C1 segment of cervical spinal cord (tissue), 14 donors: ENCODE measurements around the gene PALD1.

Experiments used
- DNase-seq, 14 donors: peaks; one replicate each; lab custom pipeline; 2025; lab: John Stamatoyannopoulos, UW

PALD1 gene

DNA sequence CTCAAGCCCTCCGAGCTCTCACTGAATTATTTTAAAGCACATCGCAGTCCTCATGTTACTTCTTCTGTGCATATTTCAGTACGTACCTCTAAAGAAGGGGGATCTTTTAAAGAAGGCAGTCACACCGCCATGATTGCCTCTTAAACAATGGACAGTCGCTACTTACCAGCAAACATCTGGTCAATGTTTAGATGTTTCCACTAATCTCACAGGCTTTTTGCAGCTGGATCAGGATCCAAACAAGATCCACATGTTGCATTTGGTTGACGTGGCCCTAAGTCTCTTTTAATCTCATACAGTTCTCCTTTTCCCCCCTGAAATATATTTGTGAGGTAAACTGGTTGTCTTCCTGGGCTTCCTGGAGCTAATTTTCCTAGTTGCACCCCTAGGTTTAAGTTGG lies 74.0 kb downstream of the PALD1 start:
- no peak for DNase-seq

- DNase-seq, result no peak
Observed at GRCh38 chr10:70555371-70555770, 76.8 kb downstream of the PALD1 start.

GRCh38 chr10:70557086-70557845 lies 78.7 kb downstream of the PALD1 start:
- DNase-seq, result no peak

DNA sequence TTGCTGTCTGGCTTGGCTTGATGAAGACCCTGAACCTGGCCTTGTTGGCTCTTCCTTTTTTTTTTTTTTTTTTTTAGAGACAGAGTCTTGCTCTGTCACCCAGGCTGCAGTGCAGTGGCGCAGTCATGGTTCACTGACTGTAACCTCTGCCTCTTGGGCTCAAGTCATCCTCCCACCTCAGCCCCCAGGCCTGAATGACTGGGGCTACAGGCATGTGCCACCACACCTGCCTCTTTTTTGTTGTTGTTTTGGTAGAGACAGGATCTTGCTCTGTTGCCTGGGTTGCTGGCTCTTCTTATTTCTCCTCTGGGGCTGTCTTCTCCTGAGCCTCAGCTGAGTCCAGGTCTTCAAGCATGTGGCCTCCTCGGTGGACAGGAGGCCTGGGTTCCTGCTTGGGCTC lies 79.3 kb downstream of the PALD1 start:
- DNase-seq, result no peak

DNA sequence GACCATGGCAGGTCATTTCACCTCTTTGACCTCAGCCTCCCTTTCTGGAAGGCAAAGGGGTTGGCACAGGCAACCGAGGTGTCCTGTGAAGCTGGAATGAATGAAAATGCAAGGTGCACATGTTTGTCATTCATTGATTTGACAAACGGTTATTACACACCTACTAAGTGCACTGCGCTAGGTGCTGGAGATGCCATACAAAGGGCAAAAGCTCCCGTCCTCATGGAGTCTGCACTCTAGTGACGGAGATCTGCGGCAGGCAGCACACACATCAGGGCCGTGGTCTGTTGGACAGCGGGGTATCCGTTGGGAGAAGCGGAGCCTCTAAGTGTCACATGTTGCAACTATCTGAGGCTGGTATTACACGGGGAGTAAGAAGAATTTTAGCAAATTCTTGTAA lies 79.7 kb downstream of the PALD1 start:
- DNase-seq, result no peak

DNA sequence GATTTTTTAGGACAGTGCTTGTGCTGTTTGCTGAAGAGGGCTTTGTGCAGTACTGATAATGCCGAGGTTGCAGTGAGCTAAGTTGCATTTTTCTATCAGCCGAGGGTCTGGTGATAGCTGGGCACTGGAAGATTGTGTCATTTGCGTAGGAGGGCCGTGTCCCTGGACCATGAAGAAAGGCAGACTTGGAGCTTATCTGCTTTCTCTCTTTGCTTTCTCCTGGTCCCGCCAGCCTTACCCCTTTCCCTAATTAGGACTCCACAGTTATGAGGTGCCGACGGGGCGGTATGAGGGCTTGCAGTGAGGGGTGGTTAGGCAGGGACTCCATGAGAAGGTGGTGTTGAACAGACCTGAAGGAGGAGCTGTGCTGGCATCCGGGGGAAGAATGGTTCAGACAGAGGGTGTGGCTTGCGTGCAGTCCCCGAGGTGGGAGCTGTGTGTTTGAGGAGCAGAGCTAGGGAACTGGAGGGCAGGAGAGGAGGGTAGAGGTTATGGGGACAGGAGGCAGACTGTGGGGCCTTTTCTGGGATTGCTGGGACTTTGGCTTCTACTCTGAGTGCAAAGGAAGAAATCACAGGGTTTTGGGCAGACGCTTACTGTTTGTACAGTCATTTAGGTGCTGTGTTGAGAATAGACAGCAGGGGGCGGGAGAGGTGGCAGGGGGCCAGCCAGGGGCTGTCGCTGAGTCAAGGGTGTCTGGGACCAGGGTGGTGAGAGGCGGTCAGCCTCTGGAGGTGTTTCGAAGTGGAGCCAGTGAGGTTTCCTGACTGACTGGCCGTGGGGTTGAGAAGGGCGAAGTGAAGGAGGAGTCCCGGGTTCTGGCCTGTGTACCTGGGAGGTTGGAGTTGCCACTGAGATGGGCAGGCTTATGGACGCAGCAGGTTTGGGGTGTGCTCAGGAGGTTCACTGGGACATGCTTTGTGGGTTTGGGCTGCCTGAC lies 80.6 kb downstream of the PALD1 start:
- DNase-seq, result peak in 3 of 14 donors; percentile 13 to 42 (median 19)

DNA sequence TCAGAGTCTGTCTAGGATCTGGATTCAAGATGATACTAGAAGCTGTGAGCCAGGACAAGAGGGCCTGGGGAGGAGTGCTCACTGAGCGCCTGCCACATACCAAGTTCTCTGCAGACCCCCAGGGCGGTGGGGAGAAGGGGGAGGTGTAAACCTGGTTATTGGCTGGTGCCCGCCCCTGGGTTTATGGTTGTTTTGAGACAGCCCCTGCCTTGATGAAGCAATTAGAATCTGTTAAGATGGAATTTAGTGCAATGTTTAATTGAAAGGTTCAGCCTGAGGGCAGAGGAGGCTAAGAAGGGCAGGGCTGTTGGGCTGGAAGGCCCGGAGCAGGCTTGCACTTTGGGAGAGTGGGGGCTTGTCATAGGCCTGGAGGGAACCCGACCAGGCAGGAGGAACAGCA lies 81.3 kb downstream of the PALD1 start:
- no peak for DNase-seq

DNA sequence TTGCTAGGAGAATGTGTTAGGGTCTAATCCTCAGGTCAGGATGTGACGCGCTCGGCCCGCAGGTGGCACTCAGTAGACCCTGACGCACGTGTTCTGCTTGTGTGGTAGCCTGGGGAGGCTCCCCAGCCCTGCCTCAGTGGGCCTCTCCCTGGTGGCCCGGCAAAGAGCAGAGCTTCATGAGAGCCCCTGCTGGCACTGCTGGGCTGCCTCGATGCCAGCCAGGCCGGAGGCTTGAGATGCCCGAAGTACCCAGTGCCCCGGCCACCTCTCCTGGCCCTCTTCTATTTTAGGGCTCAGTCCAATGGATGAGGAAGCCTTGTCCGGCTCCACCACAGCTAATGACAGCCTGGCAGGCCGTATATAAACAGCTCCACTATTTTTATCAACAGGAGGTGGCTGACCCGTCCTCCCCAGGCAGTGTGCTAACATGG lies 82.0 kb downstream of the PALD1 start:
- DNase-seq, result no peak

GRCh38 chr10:70561070-70561469 lies 82.5 kb downstream of the PALD1 start:
- DNase-seq, result no peak

DNA sequence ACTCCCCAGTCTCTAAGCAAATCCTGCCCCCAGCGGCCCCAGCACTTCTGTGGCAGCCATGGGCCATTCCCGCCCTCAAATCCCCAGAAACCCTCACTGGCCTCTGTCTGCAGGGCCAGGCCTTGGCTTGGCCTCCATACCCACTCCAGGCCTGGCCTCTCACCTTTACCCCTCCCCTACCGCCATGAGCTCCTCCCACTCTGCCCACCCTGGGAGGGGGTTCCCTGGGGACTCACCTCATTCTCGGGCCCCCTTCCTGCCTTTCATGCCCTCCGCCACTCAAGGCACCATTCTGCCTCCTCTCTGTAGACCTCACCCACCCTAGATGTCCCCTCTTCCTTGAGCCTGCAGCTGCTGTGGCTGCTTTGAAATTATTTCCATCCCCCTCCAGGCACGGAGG lies 83.0 kb downstream of the PALD1 start:
- DNase-seq, result no peak

DNA sequence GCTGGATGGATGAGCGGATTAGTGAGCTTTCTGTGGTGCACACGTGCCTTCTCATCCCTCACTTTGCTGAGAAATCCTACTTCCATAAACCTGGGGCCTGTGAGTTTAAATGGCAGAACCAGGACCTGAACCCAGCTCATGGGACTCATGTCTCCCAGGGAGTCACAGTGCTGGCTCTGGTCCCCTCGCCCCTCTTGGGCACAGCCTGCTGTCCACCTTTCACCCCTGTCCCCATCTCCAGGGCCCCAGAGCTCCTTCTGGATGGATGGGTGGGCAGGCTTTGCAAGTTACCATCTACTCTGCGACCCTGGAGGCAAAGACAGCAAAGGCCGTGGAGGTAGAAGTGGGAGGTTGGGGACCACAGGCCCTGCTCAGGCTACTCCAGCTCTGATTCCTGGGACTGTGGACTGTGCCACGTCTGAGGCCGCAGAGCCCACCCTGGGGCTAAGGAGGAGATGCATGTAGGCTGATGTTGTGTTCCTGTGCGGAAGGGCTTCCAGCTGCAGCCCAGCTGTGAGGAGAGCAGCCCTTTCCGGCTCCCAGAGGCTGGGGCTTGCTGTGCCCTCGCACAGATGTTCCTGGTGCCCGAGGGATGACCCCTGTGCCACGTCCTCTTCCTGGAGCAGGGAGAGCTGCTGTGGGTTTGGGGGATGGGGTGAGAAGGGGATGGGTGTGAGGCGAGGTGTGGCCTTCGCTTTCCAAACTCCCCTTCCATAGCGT lies 83.6 kb downstream of the PALD1 start:
- DNase-seq, result no peak

GRCh38 chr10:70563230-70563629 lies 84.7 kb downstream of the PALD1 start:
- DNase-seq, result no peak

- DNase-seq, result no peak
Observed at GRCh38 chr10:70564113-70564725, 85.7 kb downstream of the PALD1 start.

DNA sequence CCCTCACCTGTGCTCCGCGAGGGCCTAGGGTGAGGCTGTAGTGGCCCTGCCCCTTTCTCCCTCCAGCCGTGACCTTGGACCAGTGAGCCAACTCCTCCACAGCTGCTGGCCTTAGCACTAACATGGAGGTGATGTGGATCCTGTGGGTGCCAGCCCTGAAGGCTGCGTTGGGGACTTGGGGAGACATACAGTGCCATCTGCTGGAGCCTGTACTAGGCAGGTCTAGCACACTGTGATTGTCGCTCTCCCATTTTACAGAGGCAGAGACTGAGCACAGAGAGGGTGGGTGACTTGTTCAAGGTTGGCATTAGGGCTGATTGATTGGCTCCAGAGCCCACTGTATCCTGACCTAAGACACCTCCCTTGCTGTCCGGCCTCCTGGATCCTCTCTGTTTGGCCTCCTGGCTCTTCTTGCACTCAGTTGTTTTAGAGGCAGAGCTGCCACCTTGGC lies 86.4 kb downstream of the PALD1 start:
- no peak for DNase-seq

DNA sequence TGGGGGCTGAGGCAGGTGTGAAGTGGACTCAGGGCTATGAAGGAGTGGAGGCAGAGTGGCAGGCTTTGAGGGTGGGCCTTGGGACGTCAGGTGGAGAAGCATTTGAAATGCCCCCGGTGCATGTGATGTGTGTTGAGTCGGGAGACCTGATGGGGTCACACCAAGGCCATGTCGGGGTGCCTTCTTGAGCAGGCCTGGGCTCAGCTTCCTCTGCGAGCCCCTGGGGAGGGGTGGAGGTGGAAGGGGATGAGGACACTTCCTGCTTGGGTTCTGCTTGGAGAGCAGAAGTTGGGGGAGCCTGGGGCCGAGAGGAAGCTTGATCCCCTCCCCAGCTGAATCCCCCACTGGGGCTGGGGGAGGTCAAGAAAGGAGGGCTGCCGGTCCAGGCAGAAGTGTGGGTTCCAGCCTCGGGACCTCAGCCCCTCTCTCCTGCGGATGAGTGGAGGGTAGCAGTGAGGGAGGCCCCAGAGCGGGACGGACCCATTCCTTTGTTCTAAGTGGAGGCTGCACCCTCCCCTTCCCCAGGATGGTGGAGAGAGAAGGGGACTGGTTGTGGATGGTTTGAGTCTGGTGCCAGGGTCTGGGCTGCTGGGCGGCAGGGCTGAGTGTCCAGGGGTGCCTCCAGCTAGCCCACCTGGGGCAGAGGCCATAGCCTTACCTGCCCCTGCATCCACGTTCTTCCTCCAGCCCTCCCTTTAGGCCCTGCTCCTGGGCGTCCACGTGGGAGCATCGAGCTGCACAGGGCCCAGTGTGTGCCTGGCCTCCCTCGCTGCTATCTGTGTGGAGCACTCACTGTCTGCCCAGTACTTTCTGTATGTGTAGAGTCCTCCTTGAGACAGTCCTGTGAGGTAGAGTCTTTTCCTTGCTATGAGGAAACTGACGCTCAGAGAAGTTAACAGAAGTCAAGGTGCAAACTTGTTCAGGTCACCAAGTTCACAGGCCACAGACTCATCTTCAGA lies 87.3 kb downstream of the PALD1 start:
- no peak for DNase-seq

DNA sequence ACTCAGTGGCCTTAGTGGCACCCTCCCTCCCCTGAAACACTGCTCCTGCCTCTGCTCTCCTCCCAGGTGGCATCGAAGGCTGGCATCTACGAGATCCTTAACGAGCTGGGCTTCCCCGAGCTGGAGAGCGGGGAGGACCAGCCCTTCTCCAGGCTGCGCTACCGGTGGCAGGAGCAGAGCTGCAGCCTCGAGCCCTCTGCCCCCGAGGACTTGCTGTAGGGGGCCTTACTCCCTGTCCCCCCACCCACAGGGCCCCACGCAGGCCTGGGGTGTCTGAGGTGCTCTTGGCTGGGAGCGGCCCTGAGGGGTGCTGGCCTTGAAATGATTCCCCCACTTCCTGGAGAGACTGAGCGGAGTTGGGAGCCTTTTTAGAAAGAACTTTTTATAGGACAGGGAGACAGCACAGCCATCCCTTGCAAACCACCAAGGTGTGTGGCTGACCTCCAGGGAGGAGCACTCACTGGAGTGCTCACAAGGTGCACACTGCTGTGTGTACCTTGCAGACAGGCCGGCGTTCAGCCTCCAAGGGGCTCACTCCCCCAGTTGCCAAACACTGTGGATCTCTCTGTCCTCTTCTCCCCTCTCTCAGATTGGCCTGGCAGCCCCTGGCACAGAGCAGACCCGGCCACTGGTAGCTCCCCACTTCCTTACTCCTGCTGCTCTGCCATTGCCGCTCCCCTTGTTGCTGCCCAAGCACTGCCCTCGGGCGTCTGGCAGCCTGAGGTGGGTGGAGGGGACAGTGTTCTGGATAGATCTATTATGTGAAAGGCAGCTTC lies 88.1 kb downstream of the PALD1 start:
- DNase-seq, result no peak

- no peak for DNase-seq
Observed at GRCh38 chr10:70567603-70568002, 89.0 kb downstream of the PALD1 start.

GRCh38 chr10:70568113-70568512 lies 89.5 kb downstream of the PALD1 start:
- DNase-seq, result no peak

- DNase-seq, result peak in 1 of 14 donors; percentile 23
Observed at GRCh38 chr10:70568781-70569495, 90.4 kb downstream of the PALD1 start.
